Muscle of arm (tissue), 12 donors: ENCODE results near the gene SMARCA2. TPM values are rescaled to one million over a fixed set of nuclear protein-coding genes. Genes with fewer than 3 reads are reported as not detected.

Experiments
- DNase-seq: peaks from one replicate; pipeline ENCODE4 v3.0.0-alpha.2; 2013
- polyA plus RNA-seq, 12 donors: library from polyadenylated mRNA; unstranded; fragments of 120-200 nt; gene quantifications; one replicate each; pipeline ENCODE4 v1.2.1, GENCODE V29; 2013; ENCODE audit not compliant: insufficient read length in 12 of 12

The SMARCA2 gene
- polyA plus RNA-seq, 12 donors = 82.6 to 182 (median 113) TPM; not detected in 1

- peak; percentile 35 for DNase-seq
Observed at GRCh38 chr9:2013743-2014475, 1.2 kb upstream of the SMARCA2 start.

- DNase-seq = peak; percentile 68
Observed at GRCh38 chr9:2015581-2016407, 647 bp downstream of the SMARCA2 start.

- DNase-seq = peak; percentile 88
Observed at GRCh38 chr9:2016408-2017330, 1.5 kb downstream of the SMARCA2 start.

GRCh38 chr9:2017331-2018161 is 2.4 kb downstream of the SMARCA2 start:
- peak; percentile 83 for DNase-seq

GRCh38 chr9:2018162-2018643 is 3.1 kb downstream of the SMARCA2 start:
- no peak for DNase-seq

- no peak for DNase-seq
Observed at GRCh38 chr9:2018764-2019558, 3.8 kb downstream of the SMARCA2 start.

- DNase-seq = no peak
Observed at GRCh38 chr9:2019723-2020122, 4.6 kb downstream of the SMARCA2 start.

GRCh38 chr9:2021731-2022130 is 6.6 kb downstream of the SMARCA2 start:
- DNase-seq = no peak

- DNase-seq = no peak
Observed at GRCh38 chr9:2022560-2022959, 7.4 kb downstream of the SMARCA2 start.

GRCh38 chr9:2023042-2023441 is 7.9 kb downstream of the SMARCA2 start:
- no peak for DNase-seq

- no peak for DNase-seq
Observed at GRCh38 chr9:2023532-2023931, 8.4 kb downstream of the SMARCA2 start.

- no peak for DNase-seq
Observed at GRCh38 chr9:2024888-2025782, 10.0 kb downstream of the SMARCA2 start.

GRCh38 chr9:2026220-2026997 is 11.3 kb downstream of the SMARCA2 start:
- no peak for DNase-seq

- DNase-seq = no peak
Observed at GRCh38 chr9:2027543-2028160, 12.5 kb downstream of the SMARCA2 start.

- DNase-seq = no peak
Observed at GRCh38 chr9:2028888-2029287, 13.7 kb downstream of the SMARCA2 start.

- no peak for DNase-seq
Observed at GRCh38 chr9:2029666-2030170, 14.6 kb downstream of the SMARCA2 start.

- no peak for DNase-seq
Observed at GRCh38 chr9:2032234-2032633, 17.1 kb downstream of the SMARCA2 start.
